ENCODE data around the gene RBM23. TPM values are rescaled to one million over a fixed set of nuclear protein-coding genes. Genes with fewer than 3 reads are reported as not detected.

RBM23 gene
- polyA plus RNA-seq, 1 of the 3 experiments (the other 2 are of a cell fraction), result 65.5 TPM

- no peaks in the 10 kb centered on the region for H3K9me2 ChIP-seq
- no peaks in the 10 kb centered on the region for H3K79me2 ChIP-seq (ENCODE audit: insufficient read depth)
- H4K20me1 ChIP-seq (ENCODE audit: insufficient read depth), result no peaks in the 10 kb centered on the region
- peak overlapping the region in 1 of 2 experiments; percentile 90; a peak in 3 of 4 replicates for H3K27ac ChIP-seq (ENCODE audit: low read depth in 2 of 2, low read length in 1 of 2)
- POLR2A ChIA-PET, result interaction anchor here (1.1 to 1.4 kb wide), 2 partner anchors 28 to 48 kb away, joined by 3 to 4 read pairs; no protein-coding TSS in a partner anchor
- H3K9me3 ChIP-seq, result no peaks in the 10 kb centered on the region
- peaks cover 31 to 36% of the 10 kb centered on the region in 2 experiments for H3K4me1 ChIP-seq (ENCODE audit: control insufficient read depth in 1 of 2, insufficient read depth in 2 of 2, low read depth in 1 of 2, low read length in 1 of 2)
- 31% methylated on average over 6 of the region's 9 CpGs for WGBS (ENCODE audit: low lambda C conversion rate)
- peak overlapping the region; percentile 88 for H2AFZ ChIP-seq (ENCODE audit: low read depth)
- CTCF ChIA-PET, result interaction anchor here (0.6 to 18.5 kb wide), 14 partner anchors 12 to 302 kb away, joined by 3 to 472 read pairs (median 5); partner anchors contain the start of genes MMP14, MRPL52, REM2 and SLC7A7
- peaks cover 18% of the 10 kb centered on the region for H3F3A ChIP-seq (replicated peaks; ENCODE audit: insufficient read depth)
- H3K27me3 ChIP-seq (ENCODE audit: insufficient read depth), result no peaks in the 10 kb centered on the region
- peak overlapping the region; percentile 60 for H3K4me2 ChIP-seq
- DNase-seq, result no peak
- H3K36me3 ChIP-seq (replicated peaks in 1 of 2; ENCODE audit: control insufficient read depth in 1 of 2, insufficient read depth in 2 of 2, low read length in 1 of 2), result no peaks in the 10 kb centered on the region
- H3K4me3 ChIP-seq (ENCODE audit: low read depth in 2 of 2, low read length in 1 of 2), result no peak overlapping the region
- TF ChIP-seq, protein P1, sequence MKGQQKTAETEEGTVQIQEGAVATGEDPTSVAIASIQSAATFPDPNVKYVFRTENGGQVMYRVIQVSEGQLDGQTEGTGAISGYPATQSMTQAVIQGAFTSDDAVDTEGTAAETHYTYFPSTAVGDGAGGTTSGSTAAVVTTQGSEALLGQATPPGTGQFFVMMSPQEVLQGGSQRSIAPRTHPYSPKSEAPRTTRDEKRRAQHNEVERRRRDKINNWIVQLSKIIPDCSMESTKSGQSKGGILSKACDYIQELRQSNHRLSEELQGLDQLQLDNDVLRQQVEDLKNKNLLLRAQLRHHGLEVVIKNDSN (IDR thresholded peaks at IDR 0.05; ENCODE audit: borderline replicate concordance, low read depth), result no peak
- TF ChIP-seq, protein P2, sequence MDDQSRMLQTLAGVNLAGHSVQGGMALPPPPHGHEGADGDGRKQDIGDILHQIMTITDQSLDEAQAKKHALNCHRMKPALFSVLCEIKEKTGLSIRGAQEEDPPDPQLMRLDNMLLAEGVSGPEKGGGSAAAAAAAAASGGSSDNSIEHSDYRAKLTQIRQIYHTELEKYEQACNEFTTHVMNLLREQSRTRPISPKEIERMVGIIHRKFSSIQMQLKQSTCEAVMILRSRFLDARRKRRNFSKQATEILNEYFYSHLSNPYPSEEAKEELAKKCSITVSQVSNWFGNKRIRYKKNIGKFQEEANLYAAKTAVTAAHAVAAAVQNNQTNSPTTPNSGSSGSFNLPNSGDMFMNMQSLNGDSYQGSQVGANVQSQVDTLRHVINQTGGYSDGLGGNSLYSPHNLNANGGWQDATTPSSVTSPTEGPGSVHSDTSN (IDR thresholded peaks at IDR 0.05), result peak; percentile 48; the same call in 1 of the 2 replicates
- TF ChIP-seq EZH2phosphoT487 (IDR thresholded peaks at IDR 0.05; ENCODE audit: borderline replicate concordance, low read depth), result no peak
- peak; percentile 19; the same call in 1 of the 2 replicates for TF ChIP-seq NFIC (IDR thresholded peaks at IDR 0.05; ENCODE audit: borderline replicate concordance)
- no peak for TF ChIP-seq MXI1 (IDR thresholded peaks at IDR 0.05; ENCODE audit: low read depth, low read length)
- TF ChIP-seq ELF1 (IDR thresholded peaks at IDR 0.05), result no peak
- peak; percentile 21; the same call in 1 of the 2 replicates for TF ChIP-seq TCF12 (IDR thresholded peaks at IDR 0.05)
- TF ChIP-seq JUND (IDR thresholded peaks at IDR 0.05), result no peak
- TF ChIP-seq MEF2A (IDR thresholded peaks at IDR 0.05; ENCODE audit: borderline replicate concordance, low read depth), result no peak
- peak overlapping the region; percentile 77 for H3K9ac ChIP-seq
Observed at GRCh38 chr14:22850944-22851764, 67.8 kb downstream of the RBM23 start.

DNA sequence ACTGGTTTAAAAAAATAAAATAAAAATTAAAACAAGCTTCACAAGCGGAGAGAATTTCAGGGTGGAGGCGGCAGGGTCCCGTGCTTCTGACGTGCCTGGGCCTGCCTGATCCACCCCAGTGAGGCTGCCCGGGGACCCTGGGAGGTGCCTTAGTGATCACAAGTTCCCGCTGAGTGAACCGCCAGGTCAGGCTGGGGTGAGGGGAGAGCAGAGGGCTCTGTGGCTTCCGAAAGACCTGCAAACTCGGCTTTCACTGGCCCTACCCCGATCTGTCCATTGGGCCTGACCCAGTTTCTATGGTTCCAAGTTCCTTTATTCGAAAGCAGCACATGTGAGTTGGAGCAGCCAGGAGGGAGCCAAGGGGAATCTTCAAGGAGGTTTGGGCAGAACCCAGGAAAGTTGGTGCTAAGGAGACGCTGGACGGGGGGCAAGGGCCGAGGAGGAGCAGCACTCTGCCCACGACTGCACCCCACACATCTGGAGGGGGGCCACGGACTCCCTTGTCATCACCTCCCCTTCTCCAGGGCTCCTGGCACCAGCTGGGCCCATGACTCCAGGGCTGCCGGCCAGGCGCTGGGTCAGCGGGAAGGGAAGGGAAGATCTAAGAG lies 69.6 kb downstream of the RBM23 start:
- peak; percentile 56 for DNase-seq
- H2AFZ ChIP-seq (ENCODE audit: low read depth), result no peak overlapping the region
- no peak overlapping the region for H3K9ac ChIP-seq
- TF ChIP-seq SMC3 (IDR thresholded peaks at IDR 0.05; ENCODE audit: low read depth, low read length), result no peak
- TF ChIP-seq EZH2phosphoT487 (IDR thresholded peaks at IDR 0.05; ENCODE audit: borderline replicate concordance, low read depth), result no peak
- TF ChIP-seq RAD21 (IDR thresholded peaks at IDR 0.05; ENCODE audit: low read length), result no peak
- no peak for TF ChIP-seq FOXJ3 (CRISPR knock-in tag; IDR thresholded peaks at IDR 0.05)
- TF ChIP-seq MEF2A (IDR thresholded peaks at IDR 0.05; ENCODE audit: borderline replicate concordance, low read depth), result no peak
- TF ChIP-seq, protein P3, sequence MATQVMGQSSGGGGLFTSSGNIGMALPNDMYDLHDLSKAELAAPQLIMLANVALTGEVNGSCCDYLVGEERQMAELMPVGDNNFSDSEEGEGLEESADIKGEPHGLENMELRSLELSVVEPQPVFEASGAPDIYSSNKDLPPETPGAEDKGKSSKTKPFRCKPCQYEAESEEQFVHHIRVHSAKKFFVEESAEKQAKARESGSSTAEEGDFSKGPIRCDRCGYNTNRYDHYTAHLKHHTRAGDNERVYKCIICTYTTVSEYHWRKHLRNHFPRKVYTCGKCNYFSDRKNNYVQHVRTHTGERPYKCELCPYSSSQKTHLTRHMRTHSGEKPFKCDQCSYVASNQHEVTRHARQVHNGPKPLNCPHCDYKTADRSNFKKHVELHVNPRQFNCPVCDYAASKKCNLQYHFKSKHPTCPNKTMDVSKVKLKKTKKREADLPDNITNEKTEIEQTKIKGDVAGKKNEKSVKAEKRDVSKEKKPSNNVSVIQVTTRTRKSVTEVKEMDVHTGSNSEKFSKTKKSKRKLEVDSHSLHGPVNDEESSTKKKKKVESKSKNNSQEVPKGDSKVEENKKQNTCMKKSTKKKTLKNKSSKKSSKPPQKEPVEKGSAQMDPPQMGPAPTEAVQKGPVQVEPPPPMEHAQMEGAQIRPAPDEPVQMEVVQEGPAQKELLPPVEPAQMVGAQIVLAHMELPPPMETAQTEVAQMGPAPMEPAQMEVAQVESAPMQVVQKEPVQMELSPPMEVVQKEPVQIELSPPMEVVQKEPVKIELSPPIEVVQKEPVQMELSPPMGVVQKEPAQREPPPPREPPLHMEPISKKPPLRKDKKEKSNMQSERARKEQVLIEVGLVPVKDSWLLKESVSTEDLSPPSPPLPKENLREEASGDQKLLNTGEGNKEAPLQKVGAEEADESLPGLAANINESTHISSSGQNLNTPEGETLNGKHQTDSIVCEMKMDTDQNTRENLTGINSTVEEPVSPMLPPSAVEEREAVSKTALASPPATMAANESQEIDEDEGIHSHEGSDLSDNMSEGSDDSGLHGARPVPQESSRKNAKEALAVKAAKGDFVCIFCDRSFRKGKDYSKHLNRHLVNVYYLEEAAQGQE (IDR thresholded peaks at IDR 0.05; ENCODE audit: low read depth, low read length), result no peak
- TF ChIP-seq RFX5 (IDR thresholded peaks at IDR 0.05; ENCODE audit: low read length), result no peak
- no peak for TF ChIP-seq TEAD4 (IDR thresholded peaks at IDR 0.05; ENCODE audit: borderline replicate concordance, insufficient read depth)
- H3K9me2 ChIP-seq, result no peaks in the 10 kb centered on the region
- H4K20me1 ChIP-seq (ENCODE audit: insufficient read depth), result no peaks in the 10 kb centered on the region
- peaks cover 31 to 36% of the 10 kb centered on the region in 2 experiments for H3K4me1 ChIP-seq (ENCODE audit: control insufficient read depth in 1 of 2, insufficient read depth in 2 of 2, low read depth in 1 of 2, low read length in 1 of 2)
- H3K4me2 ChIP-seq, result 0 out of 2 replicates have a peak overlapping the region, but pooled peaks have one; percentile 15
- H3F3A ChIP-seq (replicated peaks; ENCODE audit: insufficient read depth), result peaks cover 18% of the 10 kb centered on the region
- H3K9me3 ChIP-seq, result no peaks in the 10 kb centered on the region
- no peaks in the 10 kb centered on the region for H3K79me2 ChIP-seq (ENCODE audit: insufficient read depth)
- 84% methylated on average over 14 of the region's 19 CpGs for WGBS (ENCODE audit: low lambda C conversion rate)
- ChIA-PET CTCF (interaction anchor here (0.9 to 18.5 kb wide), 12 partner anchors 12 to 307 kb away, joined by 3 to 472 read pairs (median 4); partner anchors contain the start of genes MMP14, MRPL52, REM2 and SLC7A7), POLR2A (interaction anchor here (0.6 to 2.8 kb wide), 11 partner anchors 9 to 83 kb away, joined by 3 to 16 read pairs (median 5); partner anchors contain the start of genes OXA1L, RBM23 and REM2)
- H3K27ac ChIP-seq (ENCODE audit: low read depth in 2 of 2, low read length in 1 of 2), result peak overlapping the region; percentile 53 to 90
- H3K27me3 ChIP-seq (ENCODE audit: insufficient read depth), result no peaks in the 10 kb centered on the region
- peaks cover 0 to 4% of the 10 kb centered on the region in 2 experiments for H3K36me3 ChIP-seq (replicated peaks in 1 of 2; ENCODE audit: control insufficient read depth in 1 of 2, insufficient read depth in 2 of 2, low read length in 1 of 2)
- no peak overlapping the region for H3K4me3 ChIP-seq (ENCODE audit: low read depth in 2 of 2, low read length in 1 of 2)
